DOHH2 (cell line): Measurements from ENCODE around the gene METTL9.

Experiments used
- H3F3A ChIP-seq: fragments of 200-600 bp; sonication (generic), shearing (Covaris generic); 2 replicates; pipeline ENCODE4 v1.6.0; 2016; ENCODE audit warnings: antibody characterized with exemption, mild to moderate bottlenecking; ENCODE audit not compliant: control insufficient read depth, insufficient read depth
- H3K27ac ChIP-seq: fragments of 200-600 bp; sonication (generic); 2 replicates; pipeline ENCODE4 v1.5.1; 2014; ENCODE audit warnings: low read depth, mild to moderate bottlenecking, low read length, moderate library complexity
- H3K27me3 ChIP-seq: fragments of 200-600 bp; sonication (generic); 2 replicates; pipeline ENCODE4 v1.6.1; 2014; ENCODE audit warnings: mild to moderate bottlenecking, low read length, mixed read lengths; ENCODE audit not compliant: control insufficient read depth
- H3K36me3 ChIP-seq: fragments of 200-600 bp; sonication (generic); 2 replicates; pipeline ENCODE4 v1.6.1; 2014; ENCODE audit warnings: mild to moderate bottlenecking, low read length, moderate library complexity, mixed read lengths; ENCODE audit not compliant: control insufficient read depth
- H3K4me1 ChIP-seq: fragments of 200-600 bp; sonication (generic); 2 replicates; pipeline ENCODE4 v1.6.1; 2014; ENCODE audit warnings: mild to moderate bottlenecking, low read length, mixed read lengths; ENCODE audit not compliant: control insufficient read depth
- H3K4me2 ChIP-seq: fragments of 200-600 bp; sonication (generic); 2 replicates; pipeline ENCODE4 v1.6.0; 2014; ENCODE audit warnings: mild to moderate bottlenecking, low read length, moderate library complexity
- H3K4me3 ChIP-seq: fragments of 200-600 bp; sonication (generic); 2 replicates; pipeline ENCODE4 v1.5.1; 2014; ENCODE audit warnings: mild to moderate bottlenecking, low read length, mixed read lengths
- H3K79me2 ChIP-seq: fragments of 200-600 bp; sonication (generic); 2 replicates; pipeline ENCODE4 v1.6.1; 2014; ENCODE audit warnings: mild to moderate bottlenecking, low read length, mixed read lengths; ENCODE audit not compliant: control insufficient read depth
- H3K9me2 ChIP-seq: fragments of 200-600 bp; sonication (generic); replicated peaks from 2 replicates; pipeline ENCODE4 v1.6.1; 2014; ENCODE audit warnings: mild to moderate bottlenecking, low read length, mixed read lengths; ENCODE audit not compliant: control insufficient read depth
- H3K9me3 ChIP-seq: fragments of 200-600 bp; sonication (generic); 2 replicates; pipeline ENCODE4 v1.6.1; 2014; ENCODE audit warnings: antibody characterized with exemption, low read length, mixed read lengths; ENCODE audit not compliant: control insufficient read depth, insufficient read depth
- H4K20me1 ChIP-seq: fragments of 200-600 bp; sonication (generic); 2 replicates; pipeline ENCODE4 v1.6.0; 2014; ENCODE audit warnings: low read depth, mild to moderate bottlenecking, antibody characterized with exemption, low read length, moderate library complexity; ENCODE audit not compliant: control insufficient read depth, insufficient read depth
- CTCF ChIP-seq: fragments of 200-600 bp; sonication (generic); IDR thresholded peaks from one replicate; pipeline ENCODE4 v1.5.1; 2014; ENCODE audit warnings: antibody characterized with exemption, mild to moderate bottlenecking, low read depth, low read length; ENCODE audit not compliant: poor library complexity, severe bottlenecking
- EZH2phosphoT487 ChIP-seq: fragments of 200-600 bp; sonication (generic); IDR thresholded peaks from 2 replicates; pipeline ENCODE4 v1.6.1; 2017; ENCODE audit warnings: borderline replicate concordance, mild to moderate bottlenecking, antibody characterized with exemption, low read length, moderate library complexity, mixed read lengths

Gene METTL9

GRCh38 chr16:21653571-21653970 lies 54.2 kb downstream of the METTL9 start:
- H3K79me2 ChIP-seq = peaks cover 14% of the 10 kb centered on the region
- H3K27me3 ChIP-seq = no peaks in the 10 kb centered on the region
- peaks cover 83% of the 10 kb centered on the region for H3K4me1 ChIP-seq
- no peaks in the 10 kb centered on the region for H3K9me2 ChIP-seq
- no peak overlapping the region for H3K4me2 ChIP-seq
- peaks cover 21% of the 10 kb centered on the region for H3K36me3 ChIP-seq
- peaks cover 24% of the 10 kb centered on the region for H3F3A ChIP-seq
- TF ChIP-seq EZH2phosphoT487 (no peak), CTCF (no peak)
- peaks cover 8% of the 10 kb centered on the region; the same call in 1 of the 2 replicates for H4K20me1 ChIP-seq
- H3K4me3 ChIP-seq = no peak overlapping the region
- H3K9me3 ChIP-seq = no peaks in the 10 kb centered on the region
- H3K27ac ChIP-seq = no peak overlapping the region

GRCh38 chr16:21654466-21654865 lies 55.1 kb downstream of the METTL9 start:
- Histone ChIP-seq H3K36me3 (peaks cover 21% of the 10 kb centered on the region), H3F3A (peaks cover 24% of the 10 kb centered on the region), H3K9me3 (no peaks in the 10 kb centered on the region), H3K4me1 (peaks cover 77% of the 10 kb centered on the region), H3K4me2 (no peak overlapping the region), H3K79me2 (peaks cover 6% of the 10 kb centered on the region), H3K27me3 (no peaks in the 10 kb centered on the region), H3K4me3 (no peak overlapping the region), H3K27ac (no peak overlapping the region), H4K20me1 (peaks cover 8% of the 10 kb centered on the region; the same call in 1 of the 2 replicates), H3K9me2 (no peaks in the 10 kb centered on the region)
- no peak for TF ChIP-seq CTCF
- no peak for TF ChIP-seq EZH2phosphoT487

GRCh38 chr16:21654881-21655280 lies 55.5 kb downstream of the METTL9 start:
- H3F3A ChIP-seq = peaks cover 26% of the 10 kb centered on the region
- H3K9me3 ChIP-seq = no peaks in the 10 kb centered on the region
- no peaks in the 10 kb centered on the region for H3K27me3 ChIP-seq
- H3K27ac ChIP-seq = no peak overlapping the region
- H3K9me2 ChIP-seq = no peaks in the 10 kb centered on the region
- peaks cover 77% of the 10 kb centered on the region for H3K4me1 ChIP-seq
- H4K20me1 ChIP-seq = peaks cover 8% of the 10 kb centered on the region; the same call in 1 of the 2 replicates
- H3K4me2 ChIP-seq = no peak overlapping the region
- no peak for TF ChIP-seq CTCF
- no peak for TF ChIP-seq EZH2phosphoT487
- H3K4me3 ChIP-seq = no peak overlapping the region
- peaks cover 21% of the 10 kb centered on the region for H3K36me3 ChIP-seq
- peaks cover 6% of the 10 kb centered on the region for H3K79me2 ChIP-seq
